HG03103 (cell line): ENCODE results near the gene MDM2.
"Not testable (repeated sequence)": the region's sequence is repeated elsewhere in the genome, so short reads cannot be mapped to it uniquely, and the experiment has no call there.

Experiments
- ATAC-seq: cut with Tn5 transposase; IDR thresholded peaks from one replicate; pipeline ENCODE4 v1.9.1; 2021; ENCODE audit warnings: low read depth; ENCODE audit not compliant: unreplicated experiment

MDM2 gene

DNA sequence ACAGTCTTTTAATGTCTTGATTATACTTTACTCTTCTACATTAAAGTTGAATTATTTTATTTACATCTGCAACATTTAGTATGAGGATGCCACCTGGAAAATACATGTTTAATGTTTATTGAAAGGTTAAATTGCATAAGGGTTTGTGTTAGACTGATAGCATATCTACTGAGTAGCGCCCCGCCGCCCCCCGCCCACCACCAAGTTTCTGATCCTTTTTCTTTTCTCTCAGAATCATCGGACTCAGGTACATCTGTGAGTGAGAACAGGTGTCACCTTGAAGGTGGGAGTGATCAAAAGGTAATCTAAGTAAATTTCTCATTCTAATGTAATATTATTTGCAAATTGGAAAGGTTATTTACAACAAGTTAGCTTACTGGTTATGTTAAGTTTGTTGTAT lies 16.2 kb downstream of the MDM2 start:
- ATAC-seq: no peak

DNA sequence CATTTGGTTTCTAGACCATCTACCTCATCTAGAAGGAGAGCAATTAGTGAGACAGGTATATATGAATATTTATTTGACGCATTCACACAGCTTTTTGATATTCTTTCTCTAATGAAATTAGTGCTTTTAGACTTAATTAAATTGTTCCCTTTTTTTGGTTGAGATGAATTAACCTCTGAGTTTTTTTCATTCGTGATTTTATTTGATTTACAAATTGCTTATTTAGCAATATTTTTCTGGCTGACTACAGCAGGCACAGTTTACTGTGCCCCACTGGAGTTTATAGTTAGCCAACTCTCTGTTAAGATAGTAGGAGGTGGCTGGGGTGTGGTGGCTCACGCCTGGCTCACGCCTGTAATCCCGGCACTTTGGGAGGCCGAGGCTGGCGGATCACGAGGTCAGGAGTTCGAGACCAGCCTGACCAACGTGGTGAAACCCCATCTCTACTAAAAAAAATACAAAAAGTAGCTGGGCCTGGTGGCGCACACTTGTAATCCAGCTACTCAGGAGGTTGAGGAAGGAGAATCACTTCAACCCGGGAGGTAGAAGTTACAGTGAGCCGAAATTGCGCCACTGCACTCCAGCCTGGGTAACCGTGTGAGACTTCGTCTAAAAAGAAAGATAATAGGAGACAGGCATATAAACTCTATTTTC lies 16.7 kb downstream of the MDM2 start:
- ATAC-seq: no peak

DNA sequence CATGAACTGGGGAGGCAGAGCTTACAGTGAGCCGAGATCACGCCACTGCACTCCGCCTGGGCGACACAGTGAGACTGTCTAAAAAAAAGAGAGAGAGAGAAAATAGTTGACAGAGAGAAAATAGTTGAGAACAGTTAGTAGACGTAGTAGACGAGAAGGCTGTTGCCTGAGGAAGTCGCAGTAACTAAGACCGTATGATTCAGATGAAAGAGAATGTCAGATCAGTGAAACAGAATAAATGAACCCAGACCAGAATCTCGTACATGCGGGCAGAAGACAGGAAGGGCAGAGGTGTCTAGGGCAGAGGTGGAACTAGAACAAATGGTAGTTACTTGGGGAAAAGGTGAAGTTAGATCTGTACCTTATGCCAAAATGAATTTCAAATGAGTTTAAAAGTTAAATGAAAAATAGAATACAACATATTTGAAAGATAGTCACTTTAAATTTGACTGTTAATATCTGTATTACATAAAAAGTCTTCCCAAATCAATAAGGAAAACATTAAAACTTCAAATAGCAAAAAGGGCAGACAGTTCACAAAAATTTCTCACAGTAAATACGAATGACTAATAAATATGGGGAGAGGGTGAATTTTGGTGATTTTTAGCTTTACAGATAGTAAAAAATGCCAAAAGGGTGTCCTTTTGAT lies 17.7 kb downstream of the MDM2 start:
- no peak for ATAC-seq

DNA sequence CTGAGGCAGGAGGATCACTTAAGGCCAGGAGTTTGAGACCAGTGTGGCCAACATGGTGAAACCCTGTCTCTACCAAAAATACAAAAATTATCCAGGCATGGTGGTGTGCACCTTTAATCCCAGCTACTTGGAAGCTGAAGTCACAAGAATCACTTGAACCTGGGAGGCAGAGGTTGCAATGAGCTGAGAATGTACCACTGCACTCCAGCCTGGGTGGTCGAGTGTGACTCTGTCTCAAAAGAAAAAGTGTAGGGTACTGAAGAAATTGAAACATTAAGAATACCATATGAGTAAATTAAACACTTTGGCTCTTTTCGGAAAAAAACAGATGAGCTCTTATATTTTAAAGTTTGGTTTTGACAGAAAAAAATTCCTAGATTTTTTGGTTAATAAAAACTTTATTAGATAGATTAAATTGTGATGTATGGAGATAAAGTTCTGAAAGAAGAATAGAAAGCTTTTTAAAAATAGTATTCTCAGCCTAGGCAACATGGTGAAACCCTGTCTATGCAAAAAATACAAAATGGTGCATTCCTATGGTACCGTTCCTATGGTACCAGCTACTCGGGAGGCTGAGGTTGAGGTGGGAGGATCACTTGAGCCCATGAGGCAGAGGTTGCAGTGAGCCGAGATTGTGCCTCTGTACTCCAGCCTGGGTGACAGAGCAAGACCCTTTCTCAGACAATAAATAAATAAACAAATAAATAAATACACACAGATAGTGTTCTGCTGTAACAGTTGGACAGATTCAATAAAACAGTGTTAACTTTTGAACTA lies 20.1 kb downstream of the MDM2 start:
- ATAC-seq: no peak

DNA sequence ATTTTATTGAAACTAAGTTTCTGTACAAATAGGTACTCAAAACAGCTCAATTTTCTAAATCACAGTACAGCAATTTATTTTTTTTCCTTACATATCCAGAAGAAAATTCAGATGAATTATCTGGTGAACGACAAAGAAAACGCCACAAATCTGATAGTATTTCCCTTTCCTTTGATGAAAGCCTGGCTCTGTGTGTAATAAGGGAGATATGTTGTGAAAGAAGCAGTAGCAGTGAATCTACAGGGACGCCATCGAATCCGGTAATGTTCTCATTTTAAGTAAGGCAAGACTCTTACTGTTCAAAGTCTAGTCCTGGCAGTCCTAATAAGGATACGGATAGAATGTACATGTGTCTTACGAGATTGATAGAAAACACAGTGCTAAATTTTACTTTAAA lies 20.7 kb downstream of the MDM2 start:
- ATAC-seq: no peak

DNA sequence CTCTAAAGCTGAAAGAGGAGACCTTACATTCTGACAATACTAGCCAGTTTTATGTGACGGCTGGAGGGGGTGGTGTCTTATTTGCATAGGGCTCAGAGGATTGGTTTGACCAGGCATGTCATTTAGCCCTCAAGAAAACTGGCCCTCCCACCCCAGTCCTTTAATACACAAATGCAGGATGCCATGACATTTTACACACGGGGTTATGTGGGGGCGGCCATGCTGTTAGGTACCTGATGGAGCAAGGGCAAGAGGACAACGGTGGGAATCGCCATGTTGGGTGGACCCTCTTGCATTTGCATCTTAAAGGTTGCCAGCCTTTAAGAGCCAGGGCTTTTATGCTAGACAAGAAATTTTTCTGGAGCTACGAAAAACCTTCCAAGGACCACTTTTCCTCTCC lies 23.3 kb downstream of the MDM2 start:
- no peak for ATAC-seq

DNA sequence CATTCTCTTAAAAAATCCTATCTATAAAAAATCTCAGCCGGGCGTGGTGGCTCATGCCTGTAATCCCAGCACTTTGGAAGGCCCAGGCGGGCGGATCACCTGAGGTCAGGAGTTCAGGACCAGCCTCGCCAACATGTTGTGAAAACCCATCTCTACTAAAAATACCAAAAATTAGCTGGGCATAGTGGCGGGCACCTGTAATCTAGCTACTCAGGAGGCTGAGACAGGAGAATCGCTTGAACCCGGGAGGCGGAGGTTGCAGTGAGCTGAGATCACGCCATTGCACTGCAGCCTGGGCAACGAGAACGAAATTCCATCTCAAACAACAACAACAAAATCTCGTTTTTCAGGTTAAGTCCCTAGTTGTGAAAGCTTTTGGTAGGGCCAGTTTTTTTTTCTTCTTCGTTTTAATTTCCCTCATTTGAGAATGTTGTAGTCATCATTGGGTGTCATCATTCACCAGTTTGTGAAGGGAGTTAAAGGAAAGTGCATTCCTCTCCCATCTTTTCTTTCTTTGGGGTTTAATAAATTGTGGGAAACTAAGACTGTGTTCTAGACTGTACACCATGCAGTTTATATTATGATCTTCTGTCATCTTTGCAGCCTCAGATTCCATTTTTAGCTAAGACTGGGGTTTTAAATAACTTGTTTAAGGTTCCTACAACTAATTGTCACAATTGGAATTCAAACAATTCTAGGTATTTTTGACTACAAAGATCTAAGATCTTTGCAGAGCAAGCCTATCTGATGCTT lies 23.9 kb downstream of the MDM2 start:
- ATAC-seq: no peak

DNA sequence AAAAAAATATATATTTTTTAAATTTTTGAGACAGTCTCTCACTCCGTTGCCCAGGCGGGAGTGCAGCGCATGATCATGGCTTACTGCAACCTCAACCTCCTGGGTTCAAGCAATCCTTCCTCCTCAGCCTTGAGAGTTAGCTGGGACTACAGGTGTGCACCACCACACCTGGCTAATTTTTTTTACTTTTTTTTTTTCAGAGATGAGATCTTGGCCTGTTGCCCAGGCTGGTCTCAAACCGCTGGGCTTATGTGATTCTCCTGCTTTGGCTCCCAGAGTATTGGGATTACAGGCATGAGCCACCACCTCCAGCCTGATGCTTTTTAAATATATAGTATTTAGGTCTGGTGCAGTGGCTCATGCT lies 24.5 kb downstream of the MDM2 start:
- ATAC-seq: no peak

DNA sequence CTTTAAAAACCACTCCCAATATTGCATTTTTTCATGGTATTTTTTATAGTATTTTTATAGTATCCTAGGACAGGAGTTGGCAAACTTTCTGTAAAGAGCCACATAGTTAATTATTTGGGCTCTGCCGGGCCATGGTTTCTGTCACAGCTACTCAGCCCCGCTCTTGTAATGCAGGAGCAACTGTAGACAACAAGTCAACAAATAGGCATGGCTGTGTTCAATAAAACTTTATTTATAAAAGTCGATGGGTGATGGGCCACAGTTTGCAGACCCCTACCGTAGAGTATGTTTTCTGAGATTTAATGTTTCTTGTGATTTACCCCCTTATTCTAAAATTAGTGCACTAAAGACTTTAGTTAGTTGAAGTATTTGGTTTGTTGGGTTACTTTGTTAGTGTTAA lies 25.5 kb downstream of the MDM2 start:
- no peak for ATAC-seq

DNA sequence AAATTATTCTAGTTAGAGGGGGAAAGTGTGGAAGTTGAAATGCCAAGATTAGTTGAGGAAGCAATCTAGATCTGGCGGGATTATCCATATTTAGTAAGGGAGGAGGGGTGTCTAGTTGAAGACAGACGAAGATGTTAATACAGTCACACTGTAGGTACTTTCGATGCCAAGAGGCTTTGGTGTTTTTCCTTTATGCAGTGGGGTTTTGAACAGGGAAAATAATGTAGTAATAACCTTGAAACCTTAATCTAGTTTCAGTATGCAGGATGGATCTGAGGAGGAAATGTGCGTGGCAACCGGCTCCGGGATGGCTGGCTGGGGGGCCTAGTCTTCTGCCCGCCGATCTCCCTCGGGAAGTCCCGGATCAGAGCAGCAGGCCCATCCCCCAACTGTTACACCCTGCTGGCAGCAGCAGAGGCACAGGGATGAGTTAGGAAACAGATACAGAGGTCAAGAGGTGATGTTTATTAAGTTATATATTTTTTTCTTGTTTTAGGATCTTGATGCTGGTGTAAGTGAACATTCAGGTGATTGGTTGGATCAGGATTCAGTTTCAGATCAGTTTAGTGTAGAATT lies 27.4 kb downstream of the MDM2 start:
- no peak for ATAC-seq

DNA sequence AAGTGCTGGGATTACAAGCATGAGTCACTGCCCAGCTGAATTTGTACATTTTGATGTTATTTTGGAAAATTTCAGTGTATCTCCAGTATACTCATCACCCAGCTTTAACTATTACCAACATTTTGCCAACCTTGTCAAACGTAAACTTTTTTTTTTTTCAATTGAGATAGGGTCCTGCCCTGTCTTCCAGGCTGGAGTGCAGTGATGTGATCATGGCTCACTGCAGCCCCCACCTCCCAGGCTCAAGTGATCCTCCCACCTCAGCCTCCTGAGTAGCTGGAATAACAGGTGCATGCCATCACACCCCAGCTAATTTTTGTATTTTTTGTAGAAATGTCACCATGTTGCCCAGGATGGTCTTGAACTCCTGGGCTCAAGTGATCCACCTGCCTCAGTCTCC lies 29.2 kb downstream of the MDM2 start:
- no peak for ATAC-seq

DNA sequence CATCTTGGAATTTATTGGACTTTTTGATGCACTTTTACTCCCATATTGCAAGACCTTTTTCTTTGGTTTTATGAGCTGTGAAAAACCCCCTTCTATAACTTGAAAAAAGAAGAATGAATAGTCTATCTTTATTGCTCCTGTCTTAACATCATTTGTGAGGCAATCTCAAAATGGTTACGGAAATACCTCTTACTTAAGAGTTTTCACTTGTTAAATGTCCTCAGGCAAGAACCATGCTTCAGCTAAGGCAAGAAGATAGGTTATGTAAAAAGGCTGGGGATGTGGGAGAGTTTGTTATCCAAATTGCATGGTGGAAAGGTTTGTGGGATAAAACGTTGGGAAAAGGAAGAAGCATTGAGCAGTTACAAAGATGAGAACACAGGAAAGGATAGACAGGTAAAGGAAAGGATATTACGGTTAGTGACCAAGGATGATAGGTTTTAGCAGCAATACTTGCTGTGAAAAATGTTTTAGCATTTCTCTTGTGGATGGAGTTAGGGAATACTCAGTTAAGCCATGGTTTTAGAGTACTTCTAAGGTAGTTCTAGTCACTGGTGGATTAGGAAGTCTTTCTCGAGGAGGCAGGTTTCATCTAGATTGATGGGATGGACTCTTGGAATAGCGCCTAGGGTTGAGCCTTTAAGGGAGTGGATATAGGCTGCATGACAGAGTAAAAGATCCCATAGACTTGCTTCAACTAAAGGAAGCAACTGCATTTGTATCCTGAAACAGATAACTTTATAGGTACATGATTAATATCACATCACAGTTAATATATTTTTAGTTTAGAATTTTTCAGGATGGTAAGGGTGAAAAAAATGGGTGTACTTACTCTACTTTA lies 30.3 kb downstream of the MDM2 start:
- ATAC-seq: no peak

DNA sequence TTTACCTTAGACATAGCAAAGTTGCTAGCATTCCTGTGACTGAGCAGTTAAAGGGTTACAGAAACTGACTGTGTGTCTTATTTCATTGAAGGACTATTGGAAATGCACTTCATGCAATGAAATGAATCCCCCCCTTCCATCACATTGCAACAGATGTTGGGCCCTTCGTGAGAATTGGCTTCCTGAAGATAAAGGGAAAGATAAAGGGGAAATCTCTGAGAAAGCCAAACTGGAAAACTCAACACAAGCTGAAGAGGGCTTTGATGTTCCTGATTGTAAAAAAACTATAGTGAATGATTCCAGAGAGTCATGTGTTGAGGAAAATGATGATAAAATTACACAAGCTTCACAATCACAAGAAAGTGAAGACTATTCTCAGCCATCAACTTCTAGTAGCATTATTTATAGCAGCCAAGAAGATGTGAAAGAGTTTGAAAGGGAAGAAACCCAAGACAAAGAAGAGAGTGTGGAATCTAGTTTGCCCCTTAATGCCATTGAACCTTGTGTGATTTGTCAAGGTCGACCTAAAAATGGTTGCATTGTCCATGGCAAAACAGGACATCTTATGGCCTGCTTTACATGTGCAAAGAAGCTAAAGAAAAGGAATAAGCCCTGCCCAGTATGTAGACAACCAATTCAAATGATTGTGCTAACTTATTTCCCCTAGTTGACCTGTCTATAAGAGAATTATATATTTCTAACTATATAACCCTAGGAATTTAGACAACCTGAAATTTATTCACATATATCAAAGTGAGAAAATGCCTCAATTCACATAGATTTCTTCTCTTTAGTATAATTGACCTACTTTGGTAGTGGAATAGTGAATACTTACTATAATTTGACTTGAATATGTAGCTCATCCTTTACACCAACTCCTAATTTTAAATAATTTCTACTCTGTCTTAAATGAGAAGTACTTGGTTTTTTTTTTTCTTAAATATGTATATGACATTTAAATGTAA lies 31.5 kb downstream of the MDM2 start:
- ATAC-seq: no peak

DNA sequence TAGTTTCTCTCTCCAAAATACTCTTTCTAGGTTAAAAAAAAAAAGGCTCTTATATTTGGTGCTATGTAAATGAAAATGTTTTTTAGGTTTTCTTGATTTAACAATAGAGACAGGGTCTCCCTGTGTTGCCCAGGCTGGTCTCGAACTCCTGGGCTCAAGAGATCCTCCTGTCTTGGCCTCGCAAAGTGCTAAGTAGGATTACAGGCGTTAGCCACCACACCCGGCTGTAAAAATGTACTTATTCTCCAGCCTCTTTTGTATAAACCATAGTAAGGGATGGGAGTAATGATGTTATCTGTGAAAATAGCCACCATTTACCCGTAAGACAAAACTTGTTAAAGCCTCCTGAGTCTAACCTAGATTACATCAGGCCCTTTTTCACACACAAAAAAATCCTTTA lies 33.2 kb downstream of the MDM2 start:
- not testable (repeated sequence) for ATAC-seq

DNA sequence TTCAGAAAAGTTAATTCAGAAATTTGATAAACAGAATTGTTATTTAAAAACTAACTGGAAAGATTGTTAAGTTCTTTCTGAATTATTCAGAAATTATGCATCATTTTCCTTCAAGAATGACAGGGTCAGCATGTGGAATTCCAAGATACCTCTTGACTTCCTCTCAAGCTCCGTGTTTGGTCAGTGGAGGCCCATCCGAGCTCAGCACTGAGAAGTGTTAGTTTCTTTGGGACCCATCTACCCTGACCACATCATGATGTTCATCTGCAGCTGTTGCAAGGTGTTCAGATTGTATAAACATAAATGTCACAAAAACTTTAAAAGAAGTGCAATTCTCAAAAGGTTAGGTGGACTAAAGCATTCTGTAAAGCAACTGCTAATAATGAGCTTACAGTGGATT lies 33.7 kb downstream of the MDM2 start:
- ATAC-seq: no peak

DNA sequence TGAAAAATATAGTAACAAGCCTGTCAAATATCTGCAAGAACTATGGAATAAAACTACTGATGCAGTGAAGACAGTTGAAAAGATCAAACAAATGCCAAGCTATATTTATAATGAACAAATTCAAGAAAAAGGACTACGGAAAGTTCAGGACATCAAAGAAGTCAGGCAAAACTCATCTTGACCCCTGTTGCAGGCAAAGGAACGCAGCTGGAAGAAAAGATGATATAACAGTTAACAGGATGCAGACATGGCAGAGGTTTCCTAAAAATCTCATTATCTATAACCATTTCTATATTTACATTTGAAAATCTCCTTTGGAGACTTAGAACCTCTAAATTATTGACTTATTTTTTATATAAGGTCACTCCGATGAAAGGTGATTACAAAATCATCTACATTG lies 34.1 kb downstream of the MDM2 start:
- ATAC-seq: no peak

DNA sequence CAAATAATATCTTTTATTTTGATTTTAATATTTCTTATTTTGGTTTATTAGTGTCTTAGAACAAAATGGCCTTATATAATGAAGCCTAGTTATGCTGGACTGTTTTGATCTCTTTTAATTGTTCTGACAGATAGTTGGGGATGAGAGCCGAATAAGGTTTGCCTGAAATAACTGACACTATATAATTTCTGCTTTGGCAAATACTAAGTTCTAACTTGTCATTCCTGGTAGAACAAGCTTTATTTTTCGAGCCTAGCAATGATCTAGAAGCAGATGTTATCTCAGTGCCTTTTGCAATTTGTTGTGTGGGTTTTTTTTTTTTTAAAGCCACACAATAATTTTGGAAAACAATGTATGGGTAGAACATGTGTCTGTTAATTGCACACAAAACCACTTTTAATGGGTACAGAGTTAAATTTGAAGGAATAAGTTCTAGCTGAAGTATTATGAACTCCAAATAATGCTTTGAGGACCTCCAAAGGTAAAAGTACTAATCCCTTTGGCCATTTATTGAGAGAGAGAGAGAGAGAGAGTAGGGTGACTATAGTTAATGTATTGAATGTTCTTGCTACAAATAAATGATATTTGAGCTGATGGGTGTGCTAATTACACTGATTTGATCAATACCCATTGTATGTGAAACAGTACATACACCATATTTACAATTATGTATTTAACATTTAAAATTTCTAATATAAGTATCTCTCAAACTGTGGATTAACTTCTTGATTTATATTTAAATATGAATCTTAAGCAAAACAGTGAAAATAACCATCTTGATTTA lies 35.0 kb downstream of the MDM2 start:
- no peak for ATAC-seq

DNA sequence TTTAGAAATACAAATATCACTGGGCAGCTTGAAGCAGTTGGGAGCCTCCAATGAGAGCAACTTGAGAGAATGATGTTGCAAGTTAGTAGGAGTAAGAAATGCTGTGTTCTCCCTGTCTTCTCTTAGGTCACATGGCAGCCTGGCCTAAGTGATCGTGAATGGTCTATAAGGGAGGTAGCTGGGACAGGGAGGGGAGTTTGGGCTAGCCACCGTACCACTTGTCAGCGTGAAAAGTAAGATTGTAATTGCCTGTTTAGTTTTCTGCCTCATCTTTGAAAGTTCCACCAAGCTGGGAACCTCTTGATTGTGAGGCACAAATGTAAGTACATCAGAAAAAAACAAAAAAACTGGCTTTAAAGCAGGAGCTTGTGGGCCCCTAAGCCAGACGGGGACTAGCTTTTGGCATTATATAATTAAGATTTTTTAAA lies 36.4 kb downstream of the MDM2 start:
- no peak for ATAC-seq
